MM.1S (cell line): Measurements from ENCODE around the gene PRM2.

ENCODE experiments used
- EZH2 ChIP-seq: fragments of 300-600 bp; sonication (generic); optimal IDR thresholded peaks from 2 replicates; pipeline ENCODE3; 2017; ENCODE audit warnings: low read depth, mild to moderate bottlenecking, antibody characterized with exemption, low read length, mixed read lengths
- EZH2phosphoT487 ChIP-seq: fragments of 300-600 bp; sonication (generic); IDR thresholded peaks from 2 replicates; pipeline ENCODE4 v1.6.1; 2018; ENCODE audit warnings: antibody characterized with exemption, low read length
- TF ChIP-seq, protein P1 (sequence below): fragments of 300-600 bp; sonication (generic); IDR thresholded peaks from 2 replicates; pipeline ENCODE4 v1.5.1; 2016; ENCODE audit warnings: antibody characterized with exemption, low read length, mixed read lengths

DNA sequence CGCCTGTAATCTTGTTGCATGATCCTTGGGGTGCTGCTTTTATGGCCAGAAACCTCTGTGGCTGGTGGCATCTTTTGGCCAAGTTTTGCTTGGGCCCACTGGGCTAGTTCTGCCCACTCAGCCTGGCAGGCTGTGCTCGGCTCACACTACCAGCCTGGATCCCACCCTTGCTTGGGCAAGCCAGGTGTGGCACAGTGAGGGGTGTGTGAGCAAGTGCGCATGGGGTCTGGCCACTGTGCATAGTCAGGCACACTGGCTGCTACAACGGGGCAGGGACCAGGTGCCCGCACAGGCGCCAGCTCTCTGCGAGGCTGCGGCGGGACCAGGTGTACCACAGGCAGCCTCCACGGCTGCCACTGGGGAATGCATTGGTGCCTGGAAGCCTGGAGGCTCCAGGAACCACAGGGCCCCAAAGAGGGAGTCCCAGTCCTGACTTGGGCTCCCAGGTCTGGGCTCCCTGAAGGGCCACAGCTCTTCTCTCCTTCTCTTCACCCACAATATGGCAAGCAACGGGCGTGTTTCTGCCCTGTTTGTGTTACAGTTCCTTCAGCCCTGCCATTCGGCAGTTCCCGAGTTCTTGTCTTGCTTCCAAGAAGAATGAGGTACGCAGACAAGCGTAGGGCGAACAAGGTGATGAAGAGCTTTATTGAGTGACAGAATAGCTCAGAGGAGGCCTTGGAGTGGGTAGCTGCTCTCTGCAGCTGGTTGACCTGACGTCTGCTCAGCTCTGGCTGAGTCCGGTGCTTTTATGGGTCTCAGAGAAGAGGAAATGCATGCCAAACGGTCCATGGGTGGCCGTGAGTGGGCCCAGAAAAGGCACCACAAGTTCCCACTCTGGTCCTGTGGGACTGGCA, 31.6 kb upstream of the PRM2 start:
- TF ChIP-seq, protein P1, sequence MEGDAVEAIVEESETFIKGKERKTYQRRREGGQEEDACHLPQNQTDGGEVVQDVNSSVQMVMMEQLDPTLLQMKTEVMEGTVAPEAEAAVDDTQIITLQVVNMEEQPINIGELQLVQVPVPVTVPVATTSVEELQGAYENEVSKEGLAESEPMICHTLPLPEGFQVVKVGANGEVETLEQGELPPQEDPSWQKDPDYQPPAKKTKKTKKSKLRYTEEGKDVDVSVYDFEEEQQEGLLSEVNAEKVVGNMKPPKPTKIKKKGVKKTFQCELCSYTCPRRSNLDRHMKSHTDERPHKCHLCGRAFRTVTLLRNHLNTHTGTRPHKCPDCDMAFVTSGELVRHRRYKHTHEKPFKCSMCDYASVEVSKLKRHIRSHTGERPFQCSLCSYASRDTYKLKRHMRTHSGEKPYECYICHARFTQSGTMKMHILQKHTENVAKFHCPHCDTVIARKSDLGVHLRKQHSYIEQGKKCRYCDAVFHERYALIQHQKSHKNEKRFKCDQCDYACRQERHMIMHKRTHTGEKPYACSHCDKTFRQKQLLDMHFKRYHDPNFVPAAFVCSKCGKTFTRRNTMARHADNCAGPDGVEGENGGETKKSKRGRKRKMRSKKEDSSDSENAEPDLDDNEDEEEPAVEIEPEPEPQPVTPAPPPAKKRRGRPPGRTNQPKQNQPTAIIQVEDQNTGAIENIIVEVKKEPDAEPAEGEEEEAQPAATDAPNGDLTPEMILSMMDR: no peak
- TF ChIP-seq EZH2 (no peak), EZH2phosphoT487 (no peak)
